Middle frontal gyrus (tissue), 1 donor: ENCODE data around the gene ANAPC5.

Experiments
- DNase-seq: peaks from one replicate; pipeline ENCODE4 v3.0.0-alpha.2; 2015; ENCODE audit warnings: low spot score; ENCODE audit errors: extremely low spot score

ANAPC5 gene

DNA sequence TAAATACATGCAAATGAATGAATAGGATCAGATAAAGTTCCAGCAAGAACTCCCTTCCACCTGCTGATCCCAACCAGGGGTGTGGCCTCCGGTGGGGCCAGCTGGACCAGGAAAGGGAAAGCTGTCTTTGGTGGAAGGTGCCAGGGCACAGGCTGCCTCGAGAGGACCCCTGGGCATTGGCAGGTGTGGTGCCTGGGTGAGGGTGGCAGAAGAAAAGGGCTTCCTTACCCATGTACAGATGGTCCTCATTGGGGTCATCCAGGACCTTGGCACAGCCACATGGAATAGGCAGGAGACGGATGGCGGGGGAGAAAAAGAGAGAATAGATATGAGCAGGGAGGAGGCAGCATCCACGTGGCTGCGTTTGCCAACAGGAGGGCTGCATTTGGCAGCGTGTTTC lies 92.1 kb downstream of the ANAPC5 start:
- no peak for DNase-seq

DNA sequence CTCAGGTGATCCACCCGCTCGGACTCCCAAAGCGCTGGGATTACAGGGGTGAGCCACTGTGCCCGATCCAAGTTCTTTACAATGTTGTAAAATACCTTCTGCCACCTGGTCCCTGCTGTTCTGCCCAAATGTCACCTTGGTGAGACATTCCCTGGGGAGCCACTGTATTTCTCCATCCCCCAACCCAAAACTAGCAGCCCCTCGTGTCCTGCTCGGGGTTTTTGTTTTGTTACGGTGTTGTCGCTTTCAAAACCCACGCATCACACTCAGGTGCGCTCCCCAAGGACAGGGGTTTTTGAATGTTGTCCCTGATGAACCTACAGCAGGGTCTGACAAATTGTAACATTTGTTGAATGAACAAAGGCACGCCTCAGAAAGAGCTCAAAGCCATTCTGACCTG lies 93.1 kb downstream of the ANAPC5 start:
- no peak for DNase-seq
